ENCODE results near the gene ZNF547.

GRCh38 chr19:57421037-57421436, 57.7 kb downstream of the ZNF547 start:
- TF ChIP-seq CTCF (IDR thresholded peaks at IDR 0.05; ENCODE audit: insufficient read depth, low read length, poor library complexity, severe bottlenecking) (no peak), EZH2phosphoT487 (conservative IDR thresholded peaks at IDR 0.05; ENCODE audit: low read length) (no peak)
